GM21717 (cell line): ENCODE results near the gene KIF1A.
"Not testable (repeated sequence)": the region's sequence is repeated elsewhere in the genome, so short reads cannot be mapped to it uniquely, and the experiment has no call there.

Experiments used
- ATAC-seq: cut with Tn5 transposase; IDR thresholded peaks from one replicate; pipeline ENCODE4 v1.9.1; 2021; ENCODE audit warnings: mild to moderate bottlenecking, moderate library complexity; ENCODE audit not compliant: unreplicated experiment

KIF1A gene

GRCh38 chr2:240707043-240707756 is 112.8 kb downstream of the KIF1A start:
- ATAC-seq = no peak

- ATAC-seq = no peak
Observed at GRCh38 chr2:240705204-240705791, 114.7 kb downstream of the KIF1A start.

GRCh38 chr2:240704651-240705050 is 115.4 kb downstream of the KIF1A start:
- ATAC-seq = no peak

- ATAC-seq = no peak
Observed at GRCh38 chr2:240703417-240704341, 116.3 kb downstream of the KIF1A start.

DNA sequence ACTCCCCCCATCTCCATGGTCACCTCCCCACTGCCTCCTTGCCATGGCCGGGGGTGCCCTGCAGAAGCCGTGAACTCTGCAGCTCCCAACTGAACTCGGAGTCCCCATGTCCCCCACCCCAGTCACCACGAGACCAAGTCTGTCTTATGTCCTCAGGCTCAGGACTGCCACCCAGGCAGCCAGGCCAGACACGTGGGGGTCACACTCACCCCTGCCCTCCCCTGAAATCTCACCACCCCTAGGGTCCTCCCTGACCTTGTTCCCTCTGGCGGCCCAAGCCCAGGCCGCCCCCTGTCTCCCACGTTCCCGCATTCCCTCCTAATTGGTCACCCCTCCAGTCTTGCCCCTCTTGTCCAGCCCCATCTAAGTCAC is 117.4 kb downstream of the KIF1A start:
- no peak for ATAC-seq

GRCh38 chr2:240701736-240702639 is 118.0 kb downstream of the KIF1A start:
- no peak for ATAC-seq

DNA sequence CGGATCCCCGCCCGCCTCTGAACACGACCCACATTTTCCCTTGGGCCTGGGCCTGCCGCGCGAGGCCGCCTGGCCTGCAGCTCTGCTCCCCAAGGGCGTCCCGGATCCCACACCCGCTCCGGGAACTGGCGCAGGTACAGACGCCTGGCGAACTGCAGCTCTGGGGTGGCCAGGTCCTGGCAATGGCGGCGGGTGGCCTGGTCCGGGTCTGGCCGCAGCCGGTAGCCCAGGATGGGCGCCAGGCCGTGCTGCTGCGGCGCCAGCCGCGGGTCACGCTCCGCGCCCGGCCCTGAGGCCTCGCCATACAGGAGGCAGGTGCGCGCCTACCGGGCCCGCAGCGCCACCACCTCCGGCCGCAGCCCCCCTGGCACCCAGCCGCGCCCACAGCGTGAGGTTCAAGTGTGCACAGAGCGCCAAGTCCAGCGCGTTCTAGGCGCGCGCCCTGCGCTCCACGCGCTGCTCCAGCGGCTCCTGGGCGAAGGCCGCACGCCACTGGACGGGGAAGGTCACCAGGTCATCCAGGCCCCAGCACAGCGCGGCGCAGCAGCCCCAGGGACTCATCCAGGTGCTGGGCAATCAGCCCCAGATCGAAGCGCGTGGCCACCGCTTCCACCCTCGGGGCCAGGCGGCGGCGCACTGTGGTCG is 118.8 kb downstream of the KIF1A start:
- no peak for ATAC-seq

DNA sequence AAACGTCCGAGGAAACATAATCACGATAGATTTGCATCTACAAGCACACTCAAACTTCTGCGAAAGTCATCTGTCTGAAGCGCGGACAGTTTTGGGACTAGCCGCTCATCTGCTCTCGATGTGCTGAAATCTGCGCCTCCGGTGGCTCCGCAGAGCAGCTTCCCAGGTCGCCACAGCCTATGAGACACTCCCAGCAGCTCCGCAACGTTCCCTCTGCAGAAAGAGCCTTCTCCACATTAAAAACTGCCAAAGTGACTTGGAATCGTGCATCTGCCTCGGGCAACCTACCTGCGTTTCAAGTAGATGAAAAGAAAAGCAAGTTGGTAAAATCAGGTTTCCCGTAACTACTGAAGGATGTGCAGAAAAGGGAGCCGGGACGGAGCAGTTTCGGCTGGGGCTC is 119.4 kb downstream of the KIF1A start:
- ATAC-seq = not testable (repeated sequence)

DNA sequence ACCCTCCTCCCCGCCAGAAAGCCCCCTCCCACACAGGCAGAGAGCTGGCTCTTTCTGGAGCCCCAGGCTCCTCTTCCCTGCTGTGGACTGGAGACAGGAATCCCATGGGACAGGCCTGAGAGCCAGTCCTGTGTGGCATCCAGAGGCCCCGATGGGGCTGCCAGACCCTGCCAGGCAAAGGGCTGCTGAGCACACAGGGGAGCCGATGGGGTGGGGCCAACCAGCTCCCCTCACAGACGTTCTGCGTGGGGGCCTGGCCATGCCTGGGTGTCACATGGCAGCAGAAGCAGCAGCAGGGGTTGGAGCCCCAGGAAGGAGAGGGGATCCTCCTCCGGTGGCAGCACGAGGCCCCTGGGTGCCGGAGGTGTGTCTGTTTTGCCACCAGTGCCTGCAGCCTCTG is 120.2 kb downstream of the KIF1A start:
- ATAC-seq = not testable (repeated sequence)

DNA sequence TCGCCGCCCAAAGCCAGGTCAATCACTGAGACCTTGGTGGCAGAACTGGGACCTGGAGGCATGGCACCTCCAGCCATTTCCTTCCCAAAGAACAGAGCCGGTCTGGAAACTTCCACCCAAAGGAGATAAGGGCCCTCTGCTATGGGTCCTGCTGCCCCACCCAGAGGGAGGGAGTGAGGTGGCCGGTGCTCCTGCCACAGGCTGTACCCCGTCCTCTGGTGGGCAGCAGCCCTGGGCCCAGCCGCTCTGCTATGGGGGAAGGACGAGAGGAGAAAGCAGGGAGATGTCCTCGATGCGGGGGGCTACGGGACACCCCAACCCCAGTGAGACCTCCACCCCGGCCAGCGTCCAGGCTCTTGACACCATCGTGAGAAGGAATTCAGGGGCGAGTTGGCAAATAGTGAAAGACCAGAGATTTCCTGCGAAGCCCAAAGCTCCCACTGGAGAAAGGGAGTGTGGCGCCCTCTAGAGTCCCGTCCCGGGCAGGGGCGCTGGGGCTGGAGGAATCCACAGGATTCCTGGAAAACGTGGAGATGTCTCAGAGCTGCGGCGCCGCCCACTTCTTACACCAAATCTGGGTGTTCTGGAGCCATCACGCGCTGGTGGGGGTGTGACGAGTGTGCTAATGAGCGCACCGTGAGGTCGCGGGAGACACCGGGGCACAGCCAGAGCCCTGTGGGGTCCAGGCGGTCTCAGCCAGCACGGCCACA is 121.0 kb downstream of the KIF1A start:
- ATAC-seq = not testable (repeated sequence)

DNA sequence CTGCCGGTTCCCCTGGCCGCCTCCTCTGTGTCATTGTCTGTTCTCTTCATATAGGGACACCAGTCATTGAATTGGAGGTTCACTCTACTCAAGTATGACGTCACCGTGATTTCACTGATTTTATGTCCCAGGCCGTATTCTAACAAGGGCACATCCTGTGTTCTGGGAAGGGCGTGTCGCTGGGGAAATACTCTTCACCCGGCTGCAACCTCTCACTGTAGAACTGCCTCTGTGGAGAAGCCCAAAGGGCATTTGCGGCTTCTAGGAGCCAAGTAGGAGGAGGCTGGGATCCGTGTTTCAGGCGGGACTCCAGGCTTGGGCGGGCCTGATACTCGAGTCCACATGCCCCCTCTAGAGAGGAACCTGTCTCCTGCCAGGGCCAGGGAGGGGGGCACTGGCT is 123.5 kb downstream of the KIF1A start:
- not testable (repeated sequence) for ATAC-seq

DNA sequence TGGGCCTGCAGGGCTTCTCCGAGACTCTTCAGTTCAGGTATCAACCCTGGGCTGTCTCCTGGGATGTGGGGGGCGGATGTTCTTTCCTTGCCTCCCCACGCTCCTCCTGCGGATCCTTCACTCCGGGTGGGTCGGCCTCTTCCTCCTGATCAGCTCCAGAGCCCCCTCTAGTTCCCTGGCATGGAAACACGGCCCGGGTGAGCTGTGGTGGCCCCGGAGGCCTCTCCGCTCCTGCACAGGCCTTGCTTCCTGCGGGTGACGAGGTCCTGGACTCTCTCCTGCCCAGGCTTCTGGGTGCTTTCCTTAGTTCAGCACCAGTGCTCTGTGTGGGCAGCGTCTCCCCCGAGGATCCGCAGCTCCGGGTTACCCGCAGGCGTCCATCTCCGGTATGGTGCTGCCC is 124.4 kb downstream of the KIF1A start:
- ATAC-seq = not testable (repeated sequence)

- not testable (repeated sequence) for ATAC-seq
Observed at GRCh38 chr2:240694304-240694703, 125.7 kb downstream of the KIF1A start.

DNA sequence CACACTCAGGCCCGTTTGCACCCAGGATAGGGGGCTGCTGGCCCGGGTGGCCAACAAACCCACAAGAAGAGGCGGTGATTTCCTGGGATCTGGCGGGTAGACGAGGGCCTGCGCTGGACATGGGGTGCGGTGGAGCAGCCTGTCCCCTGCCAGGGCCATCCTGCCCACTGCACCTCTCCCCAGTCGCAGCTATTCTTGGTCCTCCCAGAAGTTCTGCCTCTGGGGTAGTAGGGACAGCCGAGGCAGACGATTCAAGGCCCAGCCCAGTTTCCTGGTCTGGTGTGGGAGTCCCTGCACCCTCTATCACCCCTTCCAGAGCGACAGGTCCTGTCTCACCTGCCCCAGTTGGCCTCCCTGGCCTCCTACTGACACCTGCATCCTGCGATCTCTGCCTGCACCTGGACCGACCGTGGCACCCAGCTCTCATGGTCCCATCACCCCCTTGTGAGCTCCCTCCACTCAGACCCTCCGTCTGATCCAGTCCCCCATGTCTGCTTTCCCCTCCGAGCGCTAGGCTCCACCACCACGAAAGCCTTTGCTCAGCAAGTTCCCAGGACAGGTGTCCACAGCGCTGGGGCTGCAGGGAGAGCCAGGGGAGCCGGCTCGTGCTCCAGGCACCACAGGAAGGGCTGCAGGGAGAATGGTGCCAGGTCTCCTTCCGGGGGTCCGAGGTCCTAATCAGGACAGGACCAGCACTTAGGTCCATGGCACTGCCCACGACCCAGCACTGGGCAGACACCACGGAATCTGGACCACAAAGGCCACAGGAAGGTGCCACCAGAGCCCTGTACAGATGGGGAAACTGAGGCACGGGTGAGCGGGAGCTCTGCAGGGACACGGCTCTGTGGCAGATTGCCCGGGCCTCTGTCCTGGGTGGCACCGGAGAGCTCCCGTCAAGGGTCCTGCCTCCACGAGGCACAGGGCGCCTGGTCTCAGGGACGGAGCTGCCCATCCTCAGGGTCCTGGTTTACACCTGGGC is 127.1 kb downstream of the KIF1A start:
- ATAC-seq = not testable (repeated sequence)

GRCh38 chr2:240691631-240692420 is 128.2 kb downstream of the KIF1A start, which contains the start of gene AQP12A:
Gene AQP12A, plus strand, starts transcription at chr2:240691866. Its CDS starts 48 bp downstream, at chr2:240691914.
- not testable (repeated sequence) for ATAC-seq

GRCh38 chr2:240691075-240691427 is 129.0 kb downstream of the KIF1A start:
- ATAC-seq = not testable (repeated sequence)

- ATAC-seq = not testable (repeated sequence)
Observed at GRCh38 chr2:240690421-240691074, 129.5 kb downstream of the KIF1A start.
